Smooth muscle cell (in vitro differentiated cells): ENCODE measurements around the gene PIAS1. TPM values are rescaled to one million over a fixed set of nuclear protein-coding genes. Genes with fewer than 3 reads are reported as not detected.

Experiments
- DNase-seq: peaks from one replicate; lab custom pipeline; 2025; ENCODE audit not compliant: unreplicated experiment; lab: John Stamatoyannopoulos, UW
- H2AFZ ChIP-seq: fragments of 200-600 bp; sonication (generic); 2 replicates; pipeline ENCODE4 v1.6.0; 2016; ENCODE audit warnings: antibody characterized with exemption, low read depth, mild to moderate bottlenecking
- H3F3A ChIP-seq: fragments of 200-600 bp; sonication (generic); 2 replicates; pipeline ENCODE4 v1.6.0; 2017; ENCODE audit warnings: antibody characterized with exemption, low read depth
- H3K27ac ChIP-seq: fragments of 200-600 bp; sonication (generic); 2 replicates; pipeline ENCODE4 v1.5.1; 2016; ENCODE audit warnings: low read depth, mild to moderate bottlenecking
- H3K27me3 ChIP-seq: fragments of 200-600 bp; sonication (generic); 2 replicates; pipeline ENCODE4 v1.6.1; 2016; ENCODE audit warnings: low read depth, mild to moderate bottlenecking
- H3K36me3 ChIP-seq: fragments of 200-600 bp; sonication (generic); 2 replicates; pipeline ENCODE4 v1.5.1; 2016; ENCODE audit warnings: low read depth
- H3K4me1 ChIP-seq: fragments of 200-600 bp; sonication (generic); 2 replicates; pipeline ENCODE4 v1.5.1; 2016; ENCODE audit warnings: low read depth
- H3K4me2 ChIP-seq: fragments of 200-600 bp; sonication (generic); 2 replicates; pipeline ENCODE4 v1.6.0; 2016; ENCODE audit warnings: mild to moderate bottlenecking
- H3K4me3 ChIP-seq: fragments of 200-600 bp; sonication (generic); 2 replicates; pipeline ENCODE4 v1.5.1; 2016; ENCODE audit warnings: mild to moderate bottlenecking
- H3K79me2 ChIP-seq: fragments of 200-600 bp; sonication (generic); 2 replicates; pipeline ENCODE4 v1.6.0; 2016; ENCODE audit warnings: low read depth, mild to moderate bottlenecking
- H3K9ac ChIP-seq: fragments of 200-600 bp; sonication (generic); 2 replicates; pipeline ENCODE4 v1.6.0; 2016; ENCODE audit warnings: low read depth
- H3K9me3 ChIP-seq: fragments of 200-600 bp; sonication (generic); replicated peaks from 2 replicates; pipeline ENCODE4 v1.5.1; 2016; ENCODE audit warnings: low read depth
- H4K20me1 ChIP-seq: fragments of 200-600 bp; sonication (generic); 2 replicates; pipeline ENCODE4 v1.6.0; 2016; ENCODE audit warnings: low read depth
- WGBS: methylation state at CpG from one replicate; pipeline ENCODE4 v1.1.7; 2016; ENCODE audit warnings: low lambda C conversion rate; 5-methylcytosine and 5-hydroxymethylcytosine counted together
- polyA plus RNA-seq: library from polyadenylated mRNA; unstranded; fragments of >200 nt; fragmentation: Nextera tagmentation; extraction: Ambion mirVana; gene quantifications from 2 replicates; pipeline ENCODE4 v1.2.1, GENCODE V29; 2016
- total RNA-seq: library from RNA; depleted of rRNA; stranded (reverse); fragments of >200 nt; gene quantifications from 2 replicates; pipeline ENCODE4 v1.2.3, GENCODE V29; 2014
- TF ChIP-seq, protein P1 (sequence below): fragments of 200-600 bp; sonication (generic); IDR thresholded peaks from 2 replicates; pipeline ENCODE4 v1.5.1; 2017; ENCODE audit warnings: borderline replicate concordance, mild to moderate bottlenecking, antibody characterized with exemption; ENCODE audit not compliant: insufficient read depth, poor library complexity, severe bottlenecking

Gene PIAS1
- total and polyA plus RNA-seq, 2 experiments from 2014 or later: 46.4 to 56.1 TPM

- H3K9ac ChIP-seq: no peak overlapping the region
- TF ChIP-seq, protein P1, sequence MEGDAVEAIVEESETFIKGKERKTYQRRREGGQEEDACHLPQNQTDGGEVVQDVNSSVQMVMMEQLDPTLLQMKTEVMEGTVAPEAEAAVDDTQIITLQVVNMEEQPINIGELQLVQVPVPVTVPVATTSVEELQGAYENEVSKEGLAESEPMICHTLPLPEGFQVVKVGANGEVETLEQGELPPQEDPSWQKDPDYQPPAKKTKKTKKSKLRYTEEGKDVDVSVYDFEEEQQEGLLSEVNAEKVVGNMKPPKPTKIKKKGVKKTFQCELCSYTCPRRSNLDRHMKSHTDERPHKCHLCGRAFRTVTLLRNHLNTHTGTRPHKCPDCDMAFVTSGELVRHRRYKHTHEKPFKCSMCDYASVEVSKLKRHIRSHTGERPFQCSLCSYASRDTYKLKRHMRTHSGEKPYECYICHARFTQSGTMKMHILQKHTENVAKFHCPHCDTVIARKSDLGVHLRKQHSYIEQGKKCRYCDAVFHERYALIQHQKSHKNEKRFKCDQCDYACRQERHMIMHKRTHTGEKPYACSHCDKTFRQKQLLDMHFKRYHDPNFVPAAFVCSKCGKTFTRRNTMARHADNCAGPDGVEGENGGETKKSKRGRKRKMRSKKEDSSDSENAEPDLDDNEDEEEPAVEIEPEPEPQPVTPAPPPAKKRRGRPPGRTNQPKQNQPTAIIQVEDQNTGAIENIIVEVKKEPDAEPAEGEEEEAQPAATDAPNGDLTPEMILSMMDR: no peak
- no peak for DNase-seq
- H3F3A ChIP-seq: no peaks in the 10 kb centered on the region
- H3K79me2 ChIP-seq: no peaks in the 10 kb centered on the region
- no peak overlapping the region for H3K4me2 ChIP-seq
- no peaks in the 10 kb centered on the region for H3K36me3 ChIP-seq
- no peak overlapping the region for H3K4me3 ChIP-seq
- H3K4me1 ChIP-seq: peaks cover 4% of the 10 kb centered on the region
- no peak overlapping the region for H3K27ac ChIP-seq
- H4K20me1 ChIP-seq: no peaks in the 10 kb centered on the region
- H2AFZ ChIP-seq: no peak overlapping the region
- H3K9me3 ChIP-seq: no peaks in the 10 kb centered on the region
- whole genome bisulfite sequencing: 96% methylated on average over 12 of the region's 12 CpGs
- no peaks in the 10 kb centered on the region for H3K27me3 ChIP-seq
Observed at GRCh38 chr15:68206711-68207151, 152.6 kb downstream of the PIAS1 start.

- no peaks in the 10 kb centered on the region for H3K36me3 ChIP-seq
- H3K4me3 ChIP-seq: no peak overlapping the region
- DNase-seq: no peak
- no peak overlapping the region for H2AFZ ChIP-seq
- H3K4me1 ChIP-seq: peaks cover under 1% of the 10 kb centered on the region
- H3K27me3 ChIP-seq: no peaks in the 10 kb centered on the region
- WGBS: 85% methylated on average over 12 of the region's 12 CpGs
- no peak overlapping the region for H3K9ac ChIP-seq
- no peak overlapping the region for H3K4me2 ChIP-seq
- TF ChIP-seq, protein P1: no peak
- H3F3A ChIP-seq: no peaks in the 10 kb centered on the region
- H3K79me2 ChIP-seq: no peaks in the 10 kb centered on the region
- H3K27ac ChIP-seq: no peak overlapping the region
- H3K9me3 ChIP-seq: no peaks in the 10 kb centered on the region
- no peaks in the 10 kb centered on the region for H4K20me1 ChIP-seq
Observed at GRCh38 chr15:68207176-68207935, 153.2 kb downstream of the PIAS1 start.

GRCh38 chr15:68208136-68208535, 154.0 kb downstream of the PIAS1 start:
- no peak overlapping the region for H3K4me2 ChIP-seq
- H3K4me3 ChIP-seq: no peak overlapping the region
- 89% methylated on average over 16 of the region's 16 CpGs for WGBS
- H2AFZ ChIP-seq: no peak overlapping the region
- no peaks in the 10 kb centered on the region for H3K79me2 ChIP-seq
- no peaks in the 10 kb centered on the region for H4K20me1 ChIP-seq
- H3K9ac ChIP-seq: no peak overlapping the region
- TF ChIP-seq, protein P1: no peak
- no peaks in the 10 kb centered on the region for H3F3A ChIP-seq
- no peak overlapping the region for H3K27ac ChIP-seq
- H3K4me1 ChIP-seq: no peaks in the 10 kb centered on the region
- H3K36me3 ChIP-seq: no peaks in the 10 kb centered on the region
- no peak for DNase-seq
- no peaks in the 10 kb centered on the region for H3K9me3 ChIP-seq
- no peaks in the 10 kb centered on the region for H3K27me3 ChIP-seq

- Histone ChIP-seq H3K9me3 (no peaks in the 10 kb centered on the region), H3K27me3 (no peaks in the 10 kb centered on the region), H3F3A (no peaks in the 10 kb centered on the region), H4K20me1 (no peaks in the 10 kb centered on the region), H3K9ac (no peak overlapping the region), H3K4me1 (no peaks in the 10 kb centered on the region), H2AFZ (no peak overlapping the region), H3K27ac (no peak overlapping the region), H3K36me3 (no peaks in the 10 kb centered on the region), H3K4me2 (no peak overlapping the region), H3K4me3 (no peak overlapping the region), H3K79me2 (no peaks in the 10 kb centered on the region)
- WGBS: 91% methylated on average over 13 of the region's 13 CpGs
- no peak for DNase-seq
- TF ChIP-seq, protein P1: no peak
Observed at GRCh38 chr15:68208636-68209240, 154.6 kb downstream of the PIAS1 start.
